Breast epithelium (tissue), 4 donors: ENCODE results near the gene KRTCAP3. TPM values are rescaled to one million over a fixed set of nuclear protein-coding genes. Genes with fewer than 3 reads are reported as not detected.
"Not testable (repeated sequence)": the region's sequence is repeated elsewhere in the genome, so short reads cannot be mapped to it uniquely, and the experiment has no call there.

Source experiments
- DNase-seq, 2 donors: peaks; one replicate each; pipeline ENCODE4 v3.0.0-alpha.2; 2019; ENCODE audit warnings: low spot score in 2 of 2
- H3K27ac ChIP-seq, 2 donors: fragments of 200-600 bp; sonication (generic) in 1 of 2; one replicate each; pipeline ENCODE4 v1.5.1; 2016 to 2019; ENCODE audit warnings: mild to moderate bottlenecking in 1 of 2
- H3K27me3 ChIP-seq, 2 donors: fragments of 200-600 bp; sonication (generic) in 1 of 2; one replicate each; pipeline versions ENCODE4 v1.5.1 to v1.6.0; 2017 to 2019; ENCODE audit warnings: control low read depth in 1 of 2, mild to moderate bottlenecking in 1 of 2
- H3K36me3 ChIP-seq: fragments of 200-600 bp; one replicate; pipeline ENCODE4 v1.5.1; 2019
- H3K4me1 ChIP-seq, 2 donors: fragments of 200-600 bp; sonication (generic); one replicate each; pipeline ENCODE4 v1.5.1; 2016 to 2019; ENCODE audit warnings: control low read depth in 1 of 2
- H3K4me3 ChIP-seq, 3 donors: fragments of 200-600 bp; sonication (generic); 1 replicate in 2 of 3; 2 replicates in 1 of 3; pipeline ENCODE4 v1.5.1; 2016 to 2019; ENCODE audit warnings: mild to moderate bottlenecking in 3 of 3, moderate library complexity in 2 of 3
- H3K9me3 ChIP-seq, 2 donors: fragments of 200-600 bp; sonication (generic) in 1 of 2; one replicate each; pipeline ENCODE4 v1.5.1; 2016 to 2019; ENCODE audit warnings: control low read depth in 1 of 2
- CTCF ChIP-seq, 3 donors: fragments of 450-650 bp; IDR thresholded peaks; one replicate each; pipeline ENCODE4 v1.5.1; 2016 to 2017; ENCODE audit warnings: antibody characterized with exemption in 3 of 3, mild to moderate bottlenecking in 3 of 3, moderate library complexity in 3 of 3
- POLR2A ChIP-seq: fragments of 450-650 bp; IDR thresholded peaks from one replicate; pipeline ENCODE4 v1.6.1; 2016; ENCODE audit warnings: antibody characterized with exemption, mild to moderate bottlenecking, moderate library complexity
- POLR2AphosphoS5 ChIP-seq, 3 donors: sonication (generic); formaldehyde crosslinking; IDR thresholded peaks; one replicate each; pipeline ENCODE4 v1.6.1; 2017; ENCODE audit warnings: antibody characterized with exemption in 3 of 3
- intact Hi-C: fragments of 100-400 bp; cut with DNase I; formaldehyde crosslinking; loops from one replicate; pipeline ENCODE4 v1.15.1; 2023; ENCODE audit warnings: low total_unique reads
- total RNA-seq, 3 donors: library from RNA; depleted of rRNA; stranded (reverse); fragments of >200 nt; gene quantifications; one replicate each; pipeline ENCODE4 v1.1.0, GENCODE V29; 2016

KRTCAP3 gene
- total RNA-seq, 3 donors from 2014 or later = 3.8 to 31.2 (median 14.7) TPM

GRCh38 chr2:27416151-27416550 is 26.0 kb upstream of the KRTCAP3 start:
- Histone ChIP-seq H3K36me3 (no peaks in the 10 kb centered on the region), H3K4me3 (no peak overlapping the region), H3K9me3 (no peaks in the 10 kb centered on the region), H3K27ac (no peak overlapping the region), H3K27me3 (no peaks in the 10 kb centered on the region), H3K4me1 (no peaks in the 10 kb centered on the region)
- no peak for DNase-seq
- intact Hi-C loops = no loop called here
- no peak for TF ChIP-seq POLR2A
- no peak for TF ChIP-seq POLR2AphosphoS5 (IDR thresholded peaks at IDR 0.05)
- TF ChIP-seq CTCF (IDR thresholded peaks at IDR 0.05) = no peak

GRCh38 chr2:27420996-27421395 is 21.2 kb upstream of the KRTCAP3 start:
- H3K27ac ChIP-seq = no peak overlapping the region
- H3K27me3 ChIP-seq = no peaks in the 10 kb centered on the region
- H3K4me3 ChIP-seq = no peak overlapping the region
- H3K9me3 ChIP-seq = no peaks in the 10 kb centered on the region
- TF ChIP-seq CTCF (IDR thresholded peaks at IDR 0.05) (no peak), POLR2A (no peak), POLR2AphosphoS5 (IDR thresholded peaks at IDR 0.05) (no peak)
- DNase-seq = no peak
- intact Hi-C loops = no loop called here
- no peaks in the 10 kb centered on the region for H3K36me3 ChIP-seq
- no peaks in the 10 kb centered on the region for H3K4me1 ChIP-seq

- TF ChIP-seq CTCF (IDR thresholded peaks at IDR 0.05) = no peak
- TF ChIP-seq POLR2AphosphoS5 (IDR thresholded peaks at IDR 0.05) = no peak
- TF ChIP-seq POLR2A = no peak
- Histone ChIP-seq H3K27ac (no peak overlapping the region), H3K4me1 (no peaks in the 10 kb centered on the region), H3K9me3 (no peaks in the 10 kb centered on the region), H3K27me3 (no peaks in the 10 kb centered on the region), H3K4me3 (no peak overlapping the region), H3K36me3 (no peaks in the 10 kb centered on the region)
- intact Hi-C loops = no loop called here
- DNase-seq = no peak
Observed at GRCh38 chr2:27421660-27422250, 20.4 kb upstream of the KRTCAP3 start.

- Histone ChIP-seq H3K9me3 (no peaks in the 10 kb centered on the region), H3K36me3 (no peaks in the 10 kb centered on the region), H3K4me3 (no peak overlapping the region), H3K4me1 (no peaks in the 10 kb centered on the region), H3K27ac (no peak overlapping the region), H3K27me3 (no peaks in the 10 kb centered on the region)
- intact Hi-C loops = no loop called here
- TF ChIP-seq POLR2A = no peak
- TF ChIP-seq POLR2AphosphoS5 (IDR thresholded peaks at IDR 0.05) = no peak
- no peak for TF ChIP-seq CTCF (IDR thresholded peaks at IDR 0.05)
- no peak for DNase-seq
Observed at GRCh38 chr2:27422958-27423357, 19.2 kb upstream of the KRTCAP3 start.

GRCh38 chr2:27425039-27425438 is 17.1 kb upstream of the KRTCAP3 start:
- not testable (repeated sequence) for H3K4me1 ChIP-seq, H3K27ac ChIP-seq, H3K4me3 ChIP-seq, H3K27me3 ChIP-seq, H3K9me3 ChIP-seq, DNase-seq, H3K36me3 ChIP-seq
- intact Hi-C loops = loop anchor here (5.0 kb wide), 1 partner anchor 63 kb away; no protein-coding TSS in a partner anchor

GRCh38 chr2:27427863-27428212 is 14.3 kb upstream of the KRTCAP3 start:
- peaks cover 0 to 8% of the 10 kb centered on the region in 2 donors for H3K4me1 ChIP-seq
- no peaks in the 10 kb centered on the region for H3K27me3 ChIP-seq
- no peaks in the 10 kb centered on the region for H3K36me3 ChIP-seq
- DNase-seq = no peak
- H3K9me3 ChIP-seq = no peaks in the 10 kb centered on the region
- intact Hi-C loops = loop anchor here (5.0 kb wide), 1 partner anchor 66 kb away; no protein-coding TSS in a partner anchor
- H3K27ac ChIP-seq = peak overlapping the region; percentile 97
- TF ChIP-seq POLR2A = no peak
- TF ChIP-seq POLR2AphosphoS5 (IDR thresholded peaks at IDR 0.05) = no peak
- no peak for TF ChIP-seq CTCF (IDR thresholded peaks at IDR 0.05)
- peak overlapping the region; percentile 73 to 96 (median 90) for H3K4me3 ChIP-seq
